ENCODE results near the gene C20orf202. TPM values are rescaled to one million over a fixed set of nuclear protein-coding genes. Genes with fewer than 3 reads are reported as not detected.

The C20orf202 gene
- total RNA-seq, 1 experiment from 2014 or later: not detected

DNA sequence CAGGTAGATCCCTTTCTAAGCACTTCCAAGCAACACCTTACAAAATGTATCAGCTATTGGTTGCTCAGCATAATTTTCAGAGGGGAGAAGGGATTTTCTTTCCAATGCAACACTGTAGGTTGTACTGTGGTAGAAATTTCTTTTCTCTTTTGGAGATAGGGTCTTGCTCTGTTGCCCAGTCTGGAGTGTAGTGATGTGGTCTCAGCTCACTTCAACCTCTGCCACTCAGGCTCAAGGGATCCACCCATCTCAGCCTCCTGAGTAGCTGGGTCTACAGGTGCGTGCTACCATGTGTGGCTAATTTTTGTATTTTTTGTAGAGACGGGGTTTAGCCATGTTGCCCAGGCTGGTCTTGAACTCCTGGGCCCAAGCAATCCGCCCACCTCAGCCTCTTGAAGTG is 38.8 kb downstream of the C20orf202 start (continued):
- TF ChIP-seq, protein P1, sequence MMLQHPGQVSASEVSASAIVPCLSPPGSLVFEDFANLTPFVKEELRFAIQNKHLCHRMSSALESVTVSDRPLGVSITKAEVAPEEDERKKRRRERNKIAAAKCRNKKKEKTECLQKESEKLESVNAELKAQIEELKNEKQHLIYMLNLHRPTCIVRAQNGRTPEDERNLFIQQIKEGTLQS (IDR thresholded peaks at IDR 0.05): no peak
- TF ChIP-seq CTCF (IDR thresholded peaks at IDR 0.05 in 2 of 3, conservative IDR thresholded peaks at IDR 0.05 in 1 of 3; ENCODE audit: borderline replicate concordance in 1 of 3, insufficient read depth in 1 of 3, low read depth in 2 of 3, low read length in 2 of 3): no peak
- TF ChIP-seq SIN3A (IDR thresholded peaks at IDR 0.05; ENCODE audit: low read depth): no peak

- Histone ChIP-seq H3K36me3 (ENCODE audit: control insufficient read depth in 1 of 2, insufficient read depth in 2 of 2, low read length in 2 of 2) (no peaks in the 10 kb centered on the region), H3K9ac (ENCODE audit: low read length) (no peak overlapping the region), H4K20me1 (ENCODE audit: insufficient read depth) (no peaks in the 10 kb centered on the region), H3K27me3 (ENCODE audit: insufficient read depth, low read length) (no peaks in the 10 kb centered on the region), H3K4me1 (ENCODE audit: control insufficient read depth in 1 of 2, insufficient read depth in 2 of 2, low read length in 2 of 2) (no peaks in the 10 kb centered on the region), H2AFZ (ENCODE audit: low read depth, low read length, poor library complexity, severe bottlenecking) (no peak overlapping the region), H3K4me3 (replicated peaks in 1 of 2; ENCODE audit: low read depth in 1 of 2, low read length in 2 of 2) (no peak overlapping the region), H3K9me2 (ENCODE audit: insufficient read depth) (no peaks in the 10 kb centered on the region), H3K4me2 (ENCODE audit: low read length) (no peak overlapping the region), H3K9me3 (ENCODE audit: control insufficient read depth in 1 of 2, insufficient read depth in 1 of 2, low read depth in 1 of 2, low read length in 2 of 2) (no peaks in the 10 kb centered on the region), H3K79me2 (ENCODE audit: insufficient read depth, low read length) (no peaks in the 10 kb centered on the region), H3K27ac (ENCODE audit: low read depth, low read length) (no peak overlapping the region)
- CTCF ChIA-PET: no interaction called here
- intact Hi-C loops (cut with micrococcal nuclease): no loop called here
- ATAC-seq: no peak
- DNase-seq (ENCODE audit: low read depth, low spot score): no peak
- POLR2A ChIA-PET: no interaction called here
- no TSS peak for BruUV-seq (replicated peaks)
- RAD21 ChIA-PET (ENCODE audit: low non-redundant PET in 1 of 2, low total read pairs in 2 of 2, uncharacterized antibody in 2 of 2, unreplicated experiment in 2 of 2): no interaction called here
- no peak for TF ChIP-seq RAD21 (IDR thresholded peaks at IDR 0.05; ENCODE audit: low read depth)
- TF ChIP-seq, protein P2, sequence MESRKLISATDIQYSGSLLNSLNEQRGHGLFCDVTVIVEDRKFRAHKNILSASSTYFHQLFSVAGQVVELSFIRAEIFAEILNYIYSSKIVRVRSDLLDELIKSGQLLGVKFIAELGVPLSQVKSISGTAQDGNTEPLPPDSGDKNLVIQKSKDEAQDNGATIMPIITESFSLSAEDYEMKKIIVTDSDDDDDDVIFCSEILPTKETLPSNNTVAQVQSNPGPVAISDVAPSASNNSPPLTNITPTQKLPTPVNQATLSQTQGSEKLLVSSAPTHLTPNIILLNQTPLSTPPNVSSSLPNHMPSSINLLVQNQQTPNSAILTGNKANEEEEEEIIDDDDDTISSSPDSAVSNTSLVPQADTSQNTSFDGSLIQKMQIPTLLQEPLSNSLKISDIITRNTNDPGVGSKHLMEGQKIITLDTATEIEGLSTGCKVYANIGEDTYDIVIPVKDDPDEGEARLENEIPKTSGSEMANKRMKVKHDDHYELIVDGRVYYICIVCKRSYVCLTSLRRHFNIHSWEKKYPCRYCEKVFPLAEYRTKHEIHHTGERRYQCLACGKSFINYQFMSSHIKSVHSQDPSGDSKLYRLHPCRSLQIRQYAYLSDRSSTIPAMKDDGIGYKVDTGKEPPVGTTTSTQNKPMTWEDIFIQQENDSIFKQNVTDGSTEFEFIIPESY (IDR thresholded peaks at IDR 0.05; ENCODE audit: extremely low read depth, insufficient replicate concordance, low read length): no peak
- TF ChIP-seq SRF (IDR thresholded peaks at IDR 0.05; ENCODE audit: low read depth): no peak
- TF ChIP-seq TCF7L2 (IDR thresholded peaks at IDR 0.05; ENCODE audit: borderline replicate concordance, extremely low read depth, insufficient read depth, insufficient read length): no peak
- no peak for TF ChIP-seq EZH2phosphoT487 (IDR thresholded peaks at IDR 0.05; ENCODE audit: borderline replicate concordance)
- no peak for TF ChIP-seq SP1 (IDR thresholded peaks at IDR 0.05; ENCODE audit: low read depth)
- TF ChIP-seq ZNF274 (IDR thresholded peaks at IDR 0.05; ENCODE audit: low read depth, low read length): no peak
- no peak for TF ChIP-seq EZH2 (IDR thresholded peaks at IDR 0.05)
- TF ChIP-seq CBX3 (IDR thresholded peaks at IDR 0.05; ENCODE audit: low read depth): no peak
- no peak for TF ChIP-seq MAX (IDR thresholded peaks at IDR 0.05)
- no peak for TF ChIP-seq POLR2A (IDR thresholded peaks at IDR 0.05; ENCODE audit: borderline replicate concordance, extremely low read depth, insufficient read depth, insufficient read length)
- no peak for TF ChIP-seq EGR1 (IDR thresholded peaks at IDR 0.05; ENCODE audit: low read depth)
- no peak for TF ChIP-seq FOSL1 (IDR thresholded peaks at IDR 0.05; ENCODE audit: low read depth)
- TF ChIP-seq REST (IDR thresholded peaks at IDR 0.05; ENCODE audit: low read depth): no peak
- TF ChIP-seq CEBPB (IDR thresholded peaks at IDR 0.05; ENCODE audit: low read depth): no peak
- no peak for TF ChIP-seq POLR2AphosphoS5 (IDR thresholded peaks at IDR 0.05; ENCODE audit: low read depth, low read length)
- no peak for TF ChIP-seq ZFX (IDR thresholded peaks at IDR 0.05)
- no peak for TF ChIP-seq ELF1 (IDR thresholded peaks at IDR 0.05; ENCODE audit: borderline replicate concordance, low read depth)
Measured at GRCh38 chr20:1242530-1242929, 39.3 kb downstream of the C20orf202 start.

Measured in HCT116 (cell line).